ENCODE results near the gene RREB1. TPM values are rescaled to one million over a fixed set of nuclear protein-coding genes. Genes with fewer than 3 reads are reported as not detected.

Gene RREB1
- total RNA-seq, 1 experiment from 2014 or later: 30.7 TPM

- Histone ChIP-seq H3K4me3 (ENCODE audit: low read depth in 2 of 2, low read length in 2 of 2) (no peak overlapping the region), H3K36me3 (ENCODE audit: control insufficient read depth, insufficient read depth, low read length) (no peaks in the 10 kb centered on the region), H3K27me3 (ENCODE audit: control insufficient read depth, insufficient read depth, low read length) (no peaks in the 10 kb centered on the region), H3K9me3 (ENCODE audit: control insufficient read depth, insufficient read depth, low read depth, low read length) (no peaks in the 10 kb centered on the region), H3K27ac (ENCODE audit: low read length) (no peak overlapping the region), H3K4me1 (ENCODE audit: control insufficient read depth, insufficient read depth, low read length) (0 out of 2 replicates have a peak, but pooled peaks cover 8% of the 10 kb centered on the region)
- intact Hi-C loops (cut with micrococcal nuclease; ENCODE audit: unreplicated experiment) (no loop called here), in situ Hi-C loops (cut with HindIII; ENCODE audit: low pct_unique_long_range_greater_than_20kb, low sequenced_read_pairs) (no loop called here)
- CTCF ChIA-PET: no interaction called here
- no peak for DNase-seq (ENCODE audit: low read depth, low spot score)
- ATAC-seq: peak; percentile 31; the same call in 1 of the 2 replicates
- TF ChIP-seq POLR2AphosphoS5 (IDR thresholded peaks at IDR 0.05; ENCODE audit: low read depth, low read length) (no peak), SIN3A (IDR thresholded peaks at IDR 0.05; ENCODE audit: borderline replicate concordance, insufficient read depth, low read depth, low read length) (no peak), TCF7L2 (IDR thresholded peaks at IDR 0.05; ENCODE audit: low read depth, low read length) (no peak)
- TF ChIP-seq, protein P1, sequence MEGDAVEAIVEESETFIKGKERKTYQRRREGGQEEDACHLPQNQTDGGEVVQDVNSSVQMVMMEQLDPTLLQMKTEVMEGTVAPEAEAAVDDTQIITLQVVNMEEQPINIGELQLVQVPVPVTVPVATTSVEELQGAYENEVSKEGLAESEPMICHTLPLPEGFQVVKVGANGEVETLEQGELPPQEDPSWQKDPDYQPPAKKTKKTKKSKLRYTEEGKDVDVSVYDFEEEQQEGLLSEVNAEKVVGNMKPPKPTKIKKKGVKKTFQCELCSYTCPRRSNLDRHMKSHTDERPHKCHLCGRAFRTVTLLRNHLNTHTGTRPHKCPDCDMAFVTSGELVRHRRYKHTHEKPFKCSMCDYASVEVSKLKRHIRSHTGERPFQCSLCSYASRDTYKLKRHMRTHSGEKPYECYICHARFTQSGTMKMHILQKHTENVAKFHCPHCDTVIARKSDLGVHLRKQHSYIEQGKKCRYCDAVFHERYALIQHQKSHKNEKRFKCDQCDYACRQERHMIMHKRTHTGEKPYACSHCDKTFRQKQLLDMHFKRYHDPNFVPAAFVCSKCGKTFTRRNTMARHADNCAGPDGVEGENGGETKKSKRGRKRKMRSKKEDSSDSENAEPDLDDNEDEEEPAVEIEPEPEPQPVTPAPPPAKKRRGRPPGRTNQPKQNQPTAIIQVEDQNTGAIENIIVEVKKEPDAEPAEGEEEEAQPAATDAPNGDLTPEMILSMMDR (IDR thresholded peaks at IDR 0.05): no peak
- TF ChIP-seq, protein P2, sequence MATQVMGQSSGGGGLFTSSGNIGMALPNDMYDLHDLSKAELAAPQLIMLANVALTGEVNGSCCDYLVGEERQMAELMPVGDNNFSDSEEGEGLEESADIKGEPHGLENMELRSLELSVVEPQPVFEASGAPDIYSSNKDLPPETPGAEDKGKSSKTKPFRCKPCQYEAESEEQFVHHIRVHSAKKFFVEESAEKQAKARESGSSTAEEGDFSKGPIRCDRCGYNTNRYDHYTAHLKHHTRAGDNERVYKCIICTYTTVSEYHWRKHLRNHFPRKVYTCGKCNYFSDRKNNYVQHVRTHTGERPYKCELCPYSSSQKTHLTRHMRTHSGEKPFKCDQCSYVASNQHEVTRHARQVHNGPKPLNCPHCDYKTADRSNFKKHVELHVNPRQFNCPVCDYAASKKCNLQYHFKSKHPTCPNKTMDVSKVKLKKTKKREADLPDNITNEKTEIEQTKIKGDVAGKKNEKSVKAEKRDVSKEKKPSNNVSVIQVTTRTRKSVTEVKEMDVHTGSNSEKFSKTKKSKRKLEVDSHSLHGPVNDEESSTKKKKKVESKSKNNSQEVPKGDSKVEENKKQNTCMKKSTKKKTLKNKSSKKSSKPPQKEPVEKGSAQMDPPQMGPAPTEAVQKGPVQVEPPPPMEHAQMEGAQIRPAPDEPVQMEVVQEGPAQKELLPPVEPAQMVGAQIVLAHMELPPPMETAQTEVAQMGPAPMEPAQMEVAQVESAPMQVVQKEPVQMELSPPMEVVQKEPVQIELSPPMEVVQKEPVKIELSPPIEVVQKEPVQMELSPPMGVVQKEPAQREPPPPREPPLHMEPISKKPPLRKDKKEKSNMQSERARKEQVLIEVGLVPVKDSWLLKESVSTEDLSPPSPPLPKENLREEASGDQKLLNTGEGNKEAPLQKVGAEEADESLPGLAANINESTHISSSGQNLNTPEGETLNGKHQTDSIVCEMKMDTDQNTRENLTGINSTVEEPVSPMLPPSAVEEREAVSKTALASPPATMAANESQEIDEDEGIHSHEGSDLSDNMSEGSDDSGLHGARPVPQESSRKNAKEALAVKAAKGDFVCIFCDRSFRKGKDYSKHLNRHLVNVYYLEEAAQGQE (IDR thresholded peaks at IDR 0.05; ENCODE audit: insufficient read depth in 1 of 2, low read depth in 2 of 2, low read length in 1 of 2): no peak
- BruUV-seq (replicated peaks): no TSS peak
- POLR2A ChIA-PET: interaction anchor here (0.6 kb wide), 1 partner anchor 11 kb away, joined by 8 read pairs; no protein-coding TSS in a partner anchor
Observed at GRCh38 chr6:7157752-7158616, 50.2 kb downstream of the RREB1 start.

DNA sequence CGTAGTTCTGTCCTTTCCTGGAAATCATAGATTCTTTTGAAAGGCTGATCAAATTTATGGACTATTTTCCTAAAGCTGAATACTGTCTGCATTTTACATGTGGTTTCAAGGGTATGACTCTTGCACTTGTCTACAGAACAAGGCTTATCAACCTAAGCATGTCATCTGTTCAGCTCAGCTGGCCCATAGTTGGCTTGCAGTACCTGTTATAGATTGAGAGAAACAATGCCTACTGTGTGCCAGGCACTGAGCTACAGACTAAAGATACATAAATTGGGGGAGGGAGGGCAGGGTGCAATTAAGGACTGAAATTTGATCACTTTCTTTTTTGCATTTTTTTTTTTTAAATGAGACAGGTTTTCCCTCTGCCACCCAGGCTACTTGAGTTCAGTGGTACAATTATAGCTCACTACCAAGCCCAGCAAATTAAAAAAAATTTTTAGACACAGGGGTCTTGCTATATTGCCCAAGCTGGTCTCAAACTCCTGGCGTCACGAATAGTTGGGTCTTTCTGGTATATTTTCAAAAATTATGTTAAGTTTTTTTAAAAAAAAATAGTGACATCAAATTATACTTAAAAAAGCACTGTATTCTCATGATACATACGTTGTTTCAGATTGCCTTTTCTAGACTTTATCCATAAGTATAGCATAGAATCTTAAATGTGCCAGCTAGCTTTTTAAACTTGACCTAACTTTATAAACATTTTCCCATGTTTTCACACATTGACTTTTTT lies 52.2 kb downstream of the RREB1 start:
- DNase-seq (ENCODE audit: low read depth, low spot score) (no peak), ATAC-seq (no peak)
- CTCF ChIA-PET: no interaction called here
- Histone ChIP-seq H3K27ac (ENCODE audit: low read length) (no peak overlapping the region), H3K36me3 (ENCODE audit: control insufficient read depth, insufficient read depth, low read length) (no peaks in the 10 kb centered on the region), H3K4me3 (ENCODE audit: low read depth in 2 of 2, low read length in 2 of 2) (no peak overlapping the region), H3K9me3 (ENCODE audit: control insufficient read depth, insufficient read depth, low read depth, low read length) (no peaks in the 10 kb centered on the region), H3K27me3 (ENCODE audit: control insufficient read depth, insufficient read depth, low read length) (no peaks in the 10 kb centered on the region), H3K4me1 (ENCODE audit: control insufficient read depth, insufficient read depth, low read length) (peaks cover 8% of the 10 kb centered on the region)
- intact Hi-C loops (cut with micrococcal nuclease; ENCODE audit: unreplicated experiment): no loop called here
- TF ChIP-seq POLR2AphosphoS5 (IDR thresholded peaks at IDR 0.05; ENCODE audit: low read depth, low read length): no peak
- TF ChIP-seq, protein P1 (IDR thresholded peaks at IDR 0.05): no peak
- TF ChIP-seq SIN3A (IDR thresholded peaks at IDR 0.05; ENCODE audit: borderline replicate concordance, insufficient read depth, low read depth, low read length): no peak
- no peak for TF ChIP-seq TCF7L2 (IDR thresholded peaks at IDR 0.05; ENCODE audit: low read depth, low read length)
- TF ChIP-seq, protein P2 (IDR thresholded peaks at IDR 0.05; ENCODE audit: insufficient read depth in 1 of 2, low read depth in 2 of 2, low read length in 1 of 2): no peak
- no TSS peak for BruUV-seq (replicated peaks)
- POLR2A ChIA-PET: interaction anchor here (0.6 to 0.7 kb wide), 3 partner anchors 14 to 373 kb away, joined by 3 to 4 read pairs (median 3); no protein-coding TSS in a partner anchor
- in situ Hi-C loops (cut with HindIII; ENCODE audit: low pct_unique_long_range_greater_than_20kb, low sequenced_read_pairs): no loop called here
